Stomach (tissue), 4 donors: ENCODE results near the gene ITIH3.

Experiments used
- CTCF ChIP-seq, 7 experiments: fragments of 450-650 bp in 4 of 7; fragments of 200-600 bp in 3 of 7; sonication (generic) in 3 of 7; IDR thresholded peaks; one replicate each; pipeline ENCODE4 v1.5.1; 2016 to 2019; ENCODE audit warnings: antibody characterized with exemption in 7 of 7, control low read depth in 2 of 7, mild to moderate bottlenecking in 1 of 7
- EP300 ChIP-seq: sonication (generic); formaldehyde crosslinking; IDR thresholded peaks from one replicate; pipeline ENCODE4 v1.6.1; 2017; ENCODE audit warnings: antibody characterized with exemption
- POLR2A ChIP-seq, 4 donors: fragments of 450-650 bp; IDR thresholded peaks; one replicate each; pipeline ENCODE4 v1.6.1; 2016; ENCODE audit warnings: antibody characterized with exemption in 4 of 4, control low read depth in 2 of 4, mild to moderate bottlenecking in 1 of 4, moderate library complexity in 1 of 4
- POLR2AphosphoS5 ChIP-seq, 3 donors: sonication (generic); formaldehyde crosslinking; IDR thresholded peaks; one replicate each; pipeline ENCODE4 v1.6.1; 2016; ENCODE audit warnings: antibody characterized with exemption in 3 of 3

- no peak for TF ChIP-seq CTCF (IDR thresholded peaks at IDR 0.05)
- no peak for TF ChIP-seq POLR2A (IDR thresholded peaks at IDR 0.05)
- TF ChIP-seq EP300 = no peak
- TF ChIP-seq POLR2AphosphoS5 (IDR thresholded peaks at IDR 0.05) = no peak
Measured at GRCh38 chr3:52835766-52836470, 41.3 kb downstream of the ITIH3 start.
